ENCODE measurements around the gene PSMB7.

The PSMB7 gene

GRCh38 chr9:124321416-124321815 lies 93.8 kb downstream of the PSMB7 start:
- no peak for DNase-seq

- DNase-seq, result peak; percentile 42 to 73
Measured at GRCh38 chr9:124320062-124320973, 94.9 kb downstream of the PSMB7 start.

GRCh38 chr9:124315882-124316281 lies 99.4 kb downstream of the PSMB7 start:
- DNase-seq, result no peak

- no peak for DNase-seq
Measured at GRCh38 chr9:124313940-124314339, 101.3 kb downstream of the PSMB7 start.

- DNase-seq, result no peak
Measured at GRCh38 chr9:124312290-124313265, 102.7 kb downstream of the PSMB7 start.

- no peak for DNase-seq
Measured at GRCh38 chr9:124311283-124311682, 104.0 kb downstream of the PSMB7 start.

GRCh38 chr9:124309667-124310084 lies 105.6 kb downstream of the PSMB7 start:
- no peak for DNase-seq

GRCh38 chr9:124308606-124309491 lies 106.4 kb downstream of the PSMB7 start:
- no peak for DNase-seq

GRCh38 chr9:124307379-124308030 lies 107.7 kb downstream of the PSMB7 start:
- no peak for DNase-seq

GRCh38 chr9:124306098-124306735 lies 109.0 kb downstream of the PSMB7 start:
- peak; percentile 69 to 75 for DNase-seq

GRCh38 chr9:124304285-124304684 lies 111.0 kb downstream of the PSMB7 start:
- DNase-seq, result no peak

GRCh38 chr9:124303762-124304161 lies 111.5 kb downstream of the PSMB7 start:
- DNase-seq, result no peak
